Stimulated activated CD4-positive, alpha-beta T cell treated with anti-CD3 and anti-CD28 coated beads, TNF-alpha, amount 100 ng/mL, for 24 hours (primary cell): ENCODE measurements around the gene APOL2.
"Not testable (repeated sequence)": the region's sequence is repeated elsewhere in the genome, so short reads cannot be mapped to it uniquely, and the experiment has no call there.

Source experiments
- DNase-seq, 3 experiments: peaks; one replicate each; pipeline ENCODE4 v3.0.0-alpha.2; 2020; ENCODE audit warnings: low read depth in 3 of 3

APOL2 gene

GRCh38 chr22:36239150-36239400, 252 bp downstream of the APOL2 start:
- no peak for DNase-seq

- no peak for DNase-seq
Measured at GRCh38 chr22:36238373-36239149, 766 bp downstream of the APOL2 start.

GRCh38 chr22:36237462-36238372, 1.6 kb downstream of the APOL2 start:
- DNase-seq: no peak

- no peak for DNase-seq
Measured at GRCh38 chr22:36236388-36237319, 2.7 kb downstream of the APOL2 start.

GRCh38 chr22:36235585-36235984, 3.7 kb downstream of the APOL2 start:
- no peak for DNase-seq

GRCh38 chr22:36234919-36235318, 4.4 kb downstream of the APOL2 start:
- DNase-seq: no peak

GRCh38 chr22:36234213-36234612, 5.1 kb downstream of the APOL2 start:
- no peak for DNase-seq

- no peak for DNase-seq
Measured at GRCh38 chr22:36233796-36234195, 5.5 kb downstream of the APOL2 start.

- no peak for DNase-seq
Measured at GRCh38 chr22:36232715-36233401, 6.5 kb downstream of the APOL2 start.

GRCh38 chr22:36231051-36231450, 8.3 kb downstream of the APOL2 start:
- not testable (repeated sequence) for DNase-seq

- not testable (repeated sequence) for DNase-seq
Measured at GRCh38 chr22:36229649-36230048, 9.7 kb downstream of the APOL2 start.

- no peak for DNase-seq
Measured at GRCh38 chr22:36228944-36229343, 10.4 kb downstream of the APOL2 start.

- DNase-seq: not testable (repeated sequence)
Measured at GRCh38 chr22:36228369-36228768, 11.0 kb downstream of the APOL2 start.

- no peak for DNase-seq
Measured at GRCh38 chr22:36227806-36228205, 11.5 kb downstream of the APOL2 start.

GRCh38 chr22:36227396-36227795, 11.9 kb downstream of the APOL2 start:
- DNase-seq: no peak

- DNase-seq: no peak
Measured at GRCh38 chr22:36226189-36226588, 13.1 kb downstream of the APOL2 start.

- no peak for DNase-seq
Measured at GRCh38 chr22:36225333-36225922, 13.9 kb downstream of the APOL2 start.

GRCh38 chr22:36224245-36224644, 15.1 kb downstream of the APOL2 start:
- no peak for DNase-seq

- no peak for DNase-seq
Measured at GRCh38 chr22:36223504-36223903, 15.8 kb downstream of the APOL2 start.

GRCh38 chr22:36222887-36223450, 16.4 kb downstream of the APOL2 start:
- DNase-seq: no peak
